ENCODE results near the gene ATOSB.

- TF ChIP-seq CTCF (IDR thresholded peaks at IDR 0.05) (no peak), ZFX (IDR thresholded peaks at IDR 0.05; ENCODE audit: borderline replicate concordance) (no peak)
Measured at GRCh38 chr9:35102769-35103659, 12.6 kb downstream of the ATOSB start, which contains the start of gene STOML2.

Measured in 22Rv1 (cell line).